Skeletal muscle tissue (tissue), 4 donors: ENCODE results near the gene TTLL5. TPM values are rescaled to one million over a fixed set of nuclear protein-coding genes. Genes with fewer than 3 reads are reported as not detected.

Source experiments
- H3K27ac ChIP-seq: one replicate; pipeline ENCODE4 v1.7.0; 2013; ENCODE audit warnings: mild to moderate bottlenecking, low read depth, low read length, inconsistent platforms
- H3K27me3 ChIP-seq, 3 donors: one replicate each; pipeline ENCODE4 v1.7.0; 2013; ENCODE audit warnings: low read length in 3 of 3; ENCODE audit not compliant: control insufficient read depth in 3 of 3, insufficient read depth in 3 of 3
- H3K36me3 ChIP-seq, 3 donors: one replicate each; pipeline ENCODE4 v1.7.0; 2013; ENCODE audit warnings: low read length in 3 of 3; ENCODE audit not compliant: control insufficient read depth in 3 of 3, insufficient read depth in 3 of 3
- H3K4me1 ChIP-seq, 3 donors: one replicate each; pipeline ENCODE4 v1.7.0; 2013; ENCODE audit warnings: low read length in 3 of 3, mild to moderate bottlenecking in 3 of 3; ENCODE audit not compliant: control insufficient read depth in 3 of 3, insufficient read depth in 3 of 3
- H3K4me3 ChIP-seq, 3 donors: one replicate each; pipeline ENCODE4 v1.7.0; 2013; ENCODE audit warnings: low read length in 3 of 3
- H3K9ac ChIP-seq, 3 donors: one replicate each; pipeline ENCODE4 v1.7.0; 2013; ENCODE audit warnings: low read length in 3 of 3, mild to moderate bottlenecking in 3 of 3, moderate library complexity in 2 of 3, low read depth in 1 of 3
- H3K9me3 ChIP-seq, 3 donors: one replicate each; pipeline ENCODE4 v1.7.0; 2013; ENCODE audit warnings: low read length in 3 of 3; ENCODE audit not compliant: control insufficient read depth in 3 of 3
- total RNA-seq: library from RNA; depleted of rRNA; stranded (reverse); fragments of >200 nt; gene quantifications from one replicate; pipeline ENCODE4 v1.2.3, GENCODE V29; 2014
- donor health status: Osteomylitis.

TTLL5 gene
- total RNA-seq, 1 donor from 2014 or later = 13.6 TPM

DNA sequence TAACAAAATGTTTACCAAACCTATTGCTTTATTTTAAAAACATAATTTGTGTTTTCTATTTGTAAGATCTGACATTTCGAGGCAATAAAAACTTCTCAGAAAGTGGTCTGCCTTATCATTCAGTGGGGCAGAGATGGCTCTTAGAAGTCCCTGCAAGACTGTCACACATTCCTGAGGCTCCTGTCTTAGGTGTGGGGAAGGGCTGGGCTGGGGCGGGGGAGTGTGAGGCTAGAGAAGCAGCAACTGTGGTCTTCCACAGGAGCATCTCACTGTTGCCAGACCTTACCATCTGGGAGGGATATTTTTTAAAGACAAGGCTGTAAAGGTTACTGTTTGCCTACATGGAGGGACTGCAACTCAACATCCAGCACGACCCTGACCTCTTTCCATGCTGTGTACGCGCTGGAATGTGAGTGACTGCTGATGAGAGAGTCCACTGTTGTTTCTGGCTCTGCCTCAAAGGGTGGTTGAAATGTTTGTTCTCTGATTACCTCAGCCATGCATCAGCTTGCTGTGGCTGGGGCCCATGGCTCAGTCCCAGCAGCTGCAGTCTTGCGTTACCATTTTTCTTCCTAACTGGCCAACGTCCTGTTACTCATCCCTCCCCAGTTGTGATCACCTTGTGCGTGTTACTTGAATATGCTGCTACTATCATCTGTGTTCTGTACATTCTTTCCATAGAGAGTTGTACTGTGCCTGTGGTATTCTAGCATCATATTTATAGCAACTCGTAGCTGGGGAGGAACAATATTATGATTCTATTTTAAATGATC is 12.8 kb upstream of the TTLL5 start:
- Histone ChIP-seq H3K4me3 (no peak overlapping the region), H3K27ac (peak overlapping the region; percentile 74), H3K9me3 (no peaks in the 10 kb centered on the region), H3K9ac (peak overlapping the region; percentile 25 to 64 (median 45)), H3K27me3 (no peaks in the 10 kb centered on the region), H3K4me1 (peaks cover 14 to 46% (median 19%) of the 10 kb centered on the region in 3 donors), H3K36me3 (peaks cover 10 to 31% (median 22%) of the 10 kb centered on the region in 3 donors)

GRCh38 chr14:75649337-75649736 is 11.7 kb upstream of the TTLL5 start:
- H3K27ac ChIP-seq = peak overlapping the region; percentile 74
- no peaks in the 10 kb centered on the region for H3K9me3 ChIP-seq
- H3K36me3 ChIP-seq = peaks cover 11 to 31% (median 24%) of the 10 kb centered on the region in 3 donors
- no peak overlapping the region for H3K4me3 ChIP-seq
- peaks cover 16 to 40% (median 22%) of the 10 kb centered on the region in 3 donors for H3K4me1 ChIP-seq
- no peaks in the 10 kb centered on the region for H3K27me3 ChIP-seq
- no peak overlapping the region for H3K9ac ChIP-seq

GRCh38 chr14:75649773-75650172 is 11.3 kb upstream of the TTLL5 start:
- Histone ChIP-seq H3K36me3 (peaks cover 11 to 33% (median 25%) of the 10 kb centered on the region in 3 donors), H3K9me3 (no peaks in the 10 kb centered on the region), H3K9ac (no peak overlapping the region), H3K27ac (no peak overlapping the region), H3K4me1 (peaks cover 16 to 36% (median 22%) of the 10 kb centered on the region in 3 donors), H3K27me3 (no peaks in the 10 kb centered on the region), H3K4me3 (no peak overlapping the region)

GRCh38 chr14:75650253-75651058 is 10.6 kb upstream of the TTLL5 start:
- H3K9ac ChIP-seq = no peak overlapping the region
- H3K4me3 ChIP-seq = no peak overlapping the region
- no peak overlapping the region for H3K27ac ChIP-seq
- peaks cover 11 to 35% (median 25%) of the 10 kb centered on the region in 3 donors for H3K36me3 ChIP-seq
- no peaks in the 10 kb centered on the region for H3K27me3 ChIP-seq
- peaks cover 16 to 33% (median 22%) of the 10 kb centered on the region in 3 donors for H3K4me1 ChIP-seq
- no peaks in the 10 kb centered on the region for H3K9me3 ChIP-seq

DNA sequence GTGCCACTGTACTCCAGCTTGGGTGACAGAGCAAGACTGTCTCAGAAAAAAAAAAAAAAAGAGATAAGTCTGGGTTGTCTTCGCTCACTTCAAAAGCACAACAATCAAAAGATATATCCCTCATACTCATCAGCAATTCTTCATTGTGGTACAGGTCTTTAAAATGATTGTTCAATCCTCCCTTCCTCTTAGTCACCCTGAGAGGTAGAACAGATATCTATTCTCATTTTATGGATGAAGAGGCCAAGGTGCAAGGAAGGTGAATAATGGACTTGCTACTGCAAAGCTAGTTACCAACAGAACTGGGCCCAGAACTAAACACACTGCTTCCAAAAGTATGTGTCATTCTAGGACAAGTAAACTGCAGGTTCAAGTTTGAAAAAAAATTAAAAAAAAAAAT is 7.5 kb upstream of the TTLL5 start:
- H3K27me3 ChIP-seq = no peaks in the 10 kb centered on the region
- H3K9me3 ChIP-seq = no peaks in the 10 kb centered on the region
- H3K27ac ChIP-seq = no peak overlapping the region
- H3K4me3 ChIP-seq = no peak overlapping the region
- H3K36me3 ChIP-seq = peaks cover 11 to 35% (median 35%) of the 10 kb centered on the region in 3 donors
- no peak overlapping the region for H3K9ac ChIP-seq
- peaks cover 11 to 31% (median 26%) of the 10 kb centered on the region in 3 donors for H3K4me1 ChIP-seq

- no peaks in the 10 kb centered on the region for H3K9me3 ChIP-seq
- H3K27ac ChIP-seq = no peak overlapping the region
Measured at GRCh38 chr14:75654127-75654732, 6.8 kb upstream of the TTLL5 start.

DNA sequence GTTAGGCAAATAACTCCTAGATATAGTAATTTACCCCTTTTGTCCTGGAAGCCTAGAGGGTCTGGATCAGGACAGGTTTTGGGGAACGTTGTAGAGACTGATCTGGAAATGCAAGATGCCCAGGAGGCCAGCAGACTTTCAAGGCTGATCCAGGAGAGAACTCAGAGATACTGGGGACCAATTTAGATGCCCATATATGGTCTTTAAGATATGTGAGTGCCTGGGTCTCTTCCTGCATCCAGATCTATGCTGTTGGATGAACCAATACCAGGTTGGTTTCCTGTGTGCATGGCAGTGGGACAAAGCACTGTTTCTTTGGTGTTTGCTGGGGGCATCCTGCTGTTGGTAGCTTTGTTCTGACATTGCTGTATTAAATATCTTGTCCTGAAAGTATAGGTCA is 5.8 kb upstream of the TTLL5 start:
- Histone ChIP-seq H3K36me3 (peaks cover 6 to 33% (median 23%) of the 10 kb centered on the region in 3 donors), H3K9ac (no peak overlapping the region)

More at GRCh38 chr14:75654127-75654732, 6.8 kb upstream of the TTLL5 start:
- Histone ChIP-seq H3K4me3 (no peak overlapping the region), H3K27me3 (no peaks in the 10 kb centered on the region), H3K4me1 (peaks cover 9 to 24% (median 23%) of the 10 kb centered on the region in 3 donors), H3K9ac (no peak overlapping the region), H3K36me3 (peaks cover 11 to 35% (median 33%) of the 10 kb centered on the region in 3 donors)

DNA sequence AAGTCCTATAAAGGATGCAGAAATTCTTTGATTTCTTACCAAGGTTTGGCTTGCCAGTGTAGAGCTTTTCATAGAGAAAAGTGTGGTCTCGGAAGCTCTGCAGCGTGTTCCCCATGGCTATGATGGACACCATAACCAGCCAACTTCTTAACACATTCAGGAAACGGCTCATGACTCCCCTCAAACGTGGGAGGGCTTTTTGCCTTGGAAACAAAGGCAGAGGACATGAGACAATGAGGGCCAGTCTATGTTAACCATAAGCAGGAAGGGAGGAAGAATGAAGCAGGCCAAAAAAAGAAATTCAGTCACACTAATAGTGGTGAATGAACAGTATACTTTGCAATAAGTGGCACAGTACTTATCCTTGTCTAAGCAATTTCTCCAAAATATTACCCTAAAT is 3.7 kb upstream of the TTLL5 start:
- Histone ChIP-seq H3K4me1 (peaks cover 22 to 36% (median 30%) of the 10 kb centered on the region in 3 donors), H3K36me3 (peaks cover 2 to 14% (median 4%) of the 10 kb centered on the region in 3 donors), H3K4me3 (no peak overlapping the region), H3K9me3 (no peaks in the 10 kb centered on the region), H3K9ac (no peak overlapping the region), H3K27ac (peak overlapping the region; percentile 27), H3K27me3 (no peaks in the 10 kb centered on the region)

More for the DNA sequence above, 5.8 kb upstream of the TTLL5 start:
- H3K4me3 ChIP-seq = no peak overlapping the region
- peaks cover 14 to 29% (median 27%) of the 10 kb centered on the region in 3 donors for H3K4me1 ChIP-seq
- no peaks in the 10 kb centered on the region for H3K27me3 ChIP-seq
- no peaks in the 10 kb centered on the region for H3K9me3 ChIP-seq
- H3K27ac ChIP-seq = no peak overlapping the region

DNA sequence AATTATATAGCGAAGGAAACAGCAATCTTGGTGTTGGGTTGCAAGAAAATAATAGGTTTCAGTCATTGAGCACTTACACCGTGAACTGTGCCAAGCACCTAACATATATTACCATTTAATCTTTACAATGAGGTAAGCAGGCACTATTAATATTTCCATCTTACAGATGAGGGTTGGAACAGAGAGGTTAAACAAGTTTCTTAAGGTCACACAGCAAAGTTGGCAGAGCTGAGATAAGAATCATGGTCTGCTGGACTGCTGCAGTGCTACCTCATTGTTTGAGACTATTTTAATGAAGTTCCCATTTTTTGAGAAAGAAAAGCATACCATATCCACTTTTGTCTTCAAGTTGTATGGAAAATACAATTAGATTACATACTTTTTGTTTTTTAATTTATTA is 2.1 kb upstream of the TTLL5 start:
- H3K36me3 ChIP-seq = peaks cover 0 to 14% (median 10%) of the 10 kb centered on the region in 3 donors
- no peak overlapping the region for H3K4me3 ChIP-seq
- H3K4me1 ChIP-seq = peaks cover 20 to 36% (median 30%) of the 10 kb centered on the region in 3 donors
- no peaks in the 10 kb centered on the region for H3K9me3 ChIP-seq
- H3K27me3 ChIP-seq = no peaks in the 10 kb centered on the region
- no peak overlapping the region for H3K27ac ChIP-seq
- H3K9ac ChIP-seq = no peak overlapping the region
